H1 (cell line): ENCODE results near the gene ZBP1.

Experiments
- CTCF ChIP-seq, 3 experiments: IDR thresholded peaks; 1 replicate in 2 of 3; 2 replicates in 1 of 3; pipeline versions ENCODE4 v1.5.1 to v1.6.1; 2011; ENCODE audit warnings: low read length in 3 of 3, mild to moderate bottlenecking in 3 of 3, inconsistent platforms in 2 of 3, low read depth in 1 of 3, moderate library complexity in 1 of 3; ENCODE audit not compliant: insufficient read depth in 1 of 3; ENCODE audit errors: control extremely low read depth in 1 of 3
- POLR2A ChIP-seq, 2 experiments: IDR thresholded peaks; 1 replicate in 1 of 2; 2 replicates in 1 of 2; pipeline ENCODE4 v1.6.1; 2011; ENCODE audit warnings: low read depth in 2 of 2, low read length in 2 of 2, mild to moderate bottlenecking in 2 of 2; ENCODE audit errors: control extremely low read depth in 1 of 2
- RAD21 ChIP-seq, 2 experiments: IDR thresholded peaks in 1 of 2; conservative IDR thresholded peaks in 1 of 2; 2 replicates each; pipeline ENCODE4 v1.6.1; 2011; ENCODE audit warnings: low read depth in 2 of 2, low read length in 2 of 2, improper control_type of control experiment in 1 of 2, inconsistent platforms in 1 of 2, mild to moderate bottlenecking in 1 of 2, moderate library complexity in 1 of 2
- SIX5 ChIP-seq: IDR thresholded peaks from 2 replicates; pipeline ENCODE4 v1.6.1; 2011; ENCODE audit warnings: mild to moderate bottlenecking, low read depth, low read length
- ZNF274 ChIP-seq: IDR thresholded peaks from 2 replicates; pipeline ENCODE4 v1.7.0; 2012; ENCODE audit warnings: low read length, borderline replicate concordance; ENCODE audit errors: extremely low read depth

GRCh38 chr20:57657535-57658446 lies 37.6 kb upstream of the ZBP1 start:
- TF ChIP-seq ZNF274, result no peak
- TF ChIP-seq CTCF (IDR thresholded peaks at IDR 0.05; ENCODE audit: control extremely low read depth in 1 of 3, insufficient read depth in 1 of 3, low read depth in 1 of 3, low read length in 3 of 3), result no peak
- TF ChIP-seq POLR2A (IDR thresholded peaks at IDR 0.05; ENCODE audit: control extremely low read depth in 1 of 2, low read depth in 2 of 2, low read length in 2 of 2), result no peak
- no peak for TF ChIP-seq SIX5
- TF ChIP-seq RAD21 (IDR thresholded peaks at IDR 0.05 in 1 of 2, conservative IDR thresholded peaks at IDR 0.05 in 1 of 2; ENCODE audit: low read depth in 2 of 2, low read length in 2 of 2), result no peak
